WTC11 (cell line): Measurements from ENCODE around the gene CFDP1. TPM values are rescaled to one million over a fixed set of nuclear protein-coding genes. Genes with fewer than 3 reads are reported as not detected.

ENCODE experiments used
- ATAC-seq: fragments of 200-7000 bp; cut with Tn5 transposase; 2 replicates; pipeline ENCODE4 v1.10.0; 2021; ENCODE audit warnings: mild to moderate bottlenecking, moderate library complexity
- CTCF ChIA-PET: fragments of 300-600 bp; sonication (Branson Sonifier 250); formaldehyde crosslinking; loops from one replicate; lab custom pipeline; 2021; ENCODE audit warnings: antibody characterized with exemption; lab: Charles Lee
- POLR2A ChIA-PET: fragments of 350-600 bp; sonication (Branson Sonifier 250); formaldehyde crosslinking; loops from one replicate; lab custom pipeline; 2021; ENCODE audit warnings: antibody characterized with exemption; lab: Charles Lee
- DNase-seq: peaks from one replicate; pipeline ENCODE4 v3.0.0; 2021; ENCODE audit warnings: low spot score
- H3K27ac Mint-ChIP-seq: 2 replicates; pipeline ENCODE4 v1.8.0; 2021; ENCODE audit warnings: mixed read lengths
- H3K27me3 Mint-ChIP-seq: 2 replicates; pipeline ENCODE4 v1.8.0; 2021; ENCODE audit warnings: low read depth, mild to moderate bottlenecking, moderate library complexity, mixed read lengths
- H3K36me3 Mint-ChIP-seq: 2 replicates; pipeline ENCODE4 v1.8.0; 2021; ENCODE audit warnings: mixed read lengths
- H3K4me1 Mint-ChIP-seq: 2 replicates; pipeline ENCODE4 v1.8.0; 2022; ENCODE audit warnings: mixed read lengths
- H3K4me3 Mint-ChIP-seq: 2 replicates; pipeline ENCODE4 v1.8.0; 2021; ENCODE audit warnings: mild to moderate bottlenecking, moderate library complexity, mixed read lengths
- H3K9me3 Mint-ChIP-seq: 2 replicates; pipeline ENCODE4 v1.8.0; 2021; ENCODE audit warnings: mixed read lengths
- FOXJ3 ChIP-seq: sonication (generic); formaldehyde crosslinking; IDR thresholded peaks from 2 replicates; pipeline ENCODE4 v1.9.0; 2021; ENCODE audit warnings: missing genetic modification reagents, mild to moderate bottlenecking, borderline replicate concordance
- IRF2 ChIP-seq: sonication (generic); formaldehyde crosslinking; IDR thresholded peaks from 2 replicates; pipeline ENCODE4 v1.8.0; 2022; ENCODE audit warnings: low read depth, missing genetic modification reagents, borderline replicate concordance
- JUN ChIP-seq: sonication (generic); formaldehyde crosslinking; IDR thresholded peaks from 2 replicates; pipeline ENCODE4 v1.8.0; 2023; ENCODE audit warnings: mild to moderate bottlenecking, missing genetic modification reagents
- MYBL2 ChIP-seq: sonication (generic); formaldehyde crosslinking; IDR thresholded peaks from 2 replicates; pipeline ENCODE4 v1.8.1; 2023; ENCODE audit warnings: mild to moderate bottlenecking, moderate library complexity, missing genetic modification reagents
- OVOL2 ChIP-seq: fragments of 250-450 bp; sonication (Bioruptor Pico); IDR thresholded peaks from 2 replicates; pipeline ENCODE4 v1.9.0; 2021; ENCODE audit warnings: mild to moderate bottlenecking, borderline replicate concordance
- TEAD1 ChIP-seq: sonication (generic); formaldehyde crosslinking; IDR thresholded peaks from 2 replicates; pipeline ENCODE4 v1.8.0; 2022; ENCODE audit warnings: mild to moderate bottlenecking, missing genetic modification reagents
- TEAD4 ChIP-seq: sonication (generic); formaldehyde crosslinking; IDR thresholded peaks from 2 replicates; pipeline ENCODE4 v1.8.0; 2022; ENCODE audit warnings: mild to moderate bottlenecking, missing genetic modification reagents
- total RNA-seq: library from RNA; stranded (reverse); gene quantifications from 3 replicates; pipeline ENCODE4 v1.2.3, GENCODE V29; 2021
- TF ChIP-seq, protein P1 (sequence below): fragments of 250-450 bp; sonication (Bioruptor Pico); IDR thresholded peaks from 2 replicates; pipeline ENCODE4 v1.9.0; 2021; ENCODE audit warnings: moderate library complexity, mild to moderate bottlenecking, inconsistent platforms, borderline replicate concordance
- TF ChIP-seq, protein P2 (sequence below): sonication (generic); formaldehyde crosslinking; IDR thresholded peaks from 2 replicates; pipeline ENCODE4 v1.8.0; 2023; ENCODE audit warnings: missing genetic modification reagents
- TF ChIP-seq, protein P3 (sequence below): sonication (generic); formaldehyde crosslinking; IDR thresholded peaks from 2 replicates; pipeline ENCODE4 v1.8.1; 2023; ENCODE audit warnings: mild to moderate bottlenecking, missing genetic modification reagents, borderline replicate concordance
- TF ChIP-seq, protein P4 (sequence below): sonication (generic); formaldehyde crosslinking; IDR thresholded peaks from 2 replicates; pipeline ENCODE4 v1.8.1; 2022; ENCODE audit warnings: low read depth, missing genetic modification reagents, borderline replicate concordance
- TF ChIP-seq, protein P5 (sequence below): sonication (generic); formaldehyde crosslinking; IDR thresholded peaks from 2 replicates; pipeline ENCODE4 v1.8.1; 2022; ENCODE audit warnings: mild to moderate bottlenecking, missing genetic modification reagents, moderate library complexity, borderline replicate concordance

CFDP1 gene
- total RNA-seq, 1 experiment from 2014 or later: 79.2 TPM

DNA sequence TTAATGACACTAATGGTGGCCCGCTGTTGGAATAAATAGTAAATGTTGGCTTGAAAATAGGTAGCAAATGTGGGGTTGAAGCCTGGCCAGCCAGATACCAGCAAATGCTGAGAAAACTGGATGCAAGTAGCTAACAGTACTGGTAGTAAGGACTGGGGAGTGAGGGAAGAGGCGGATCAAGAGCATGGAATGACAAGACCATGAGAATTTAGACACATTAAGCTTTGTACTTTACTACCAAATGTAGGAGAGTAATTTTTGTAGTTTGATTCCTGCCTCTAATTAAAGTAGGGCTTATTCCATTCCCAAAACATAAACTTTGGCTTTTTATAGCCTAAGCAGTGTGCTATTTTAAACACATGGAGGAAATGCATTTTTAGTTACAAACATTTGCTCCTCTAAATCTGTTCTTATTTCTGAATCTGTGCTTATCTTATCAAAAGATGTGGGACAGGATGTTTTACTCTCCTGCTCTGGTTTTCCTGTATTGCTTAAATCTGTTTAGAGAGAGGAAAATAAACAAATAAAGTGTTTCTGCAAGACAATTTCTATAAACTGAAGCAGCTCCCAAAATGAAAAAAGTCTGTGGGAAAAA lies 44.1 kb downstream of the CFDP1 start:
- no peaks in the 10 kb centered on the region for H3K27me3 Mint-ChIP-seq
- no peak for DNase-seq
- CTCF ChIA-PET: interaction anchor here (1.9 kb wide), 1 partner anchor 190 kb away, joined by 11 read pairs; no protein-coding TSS in a partner anchor
- TF ChIP-seq, protein P1, sequence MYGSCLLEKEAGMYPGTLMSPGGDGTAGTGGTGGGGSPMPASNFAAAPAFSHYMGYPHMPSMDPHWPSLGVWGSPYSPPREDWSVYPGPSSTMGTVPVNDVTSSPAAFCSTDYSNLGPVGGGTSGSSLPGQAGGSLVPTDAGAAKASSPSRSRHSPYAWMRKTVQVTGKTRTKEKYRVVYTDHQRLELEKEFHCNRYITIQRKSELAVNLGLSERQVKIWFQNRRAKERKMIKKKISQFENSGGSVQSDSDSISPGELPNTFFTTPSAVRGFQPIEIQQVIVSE (CRISPR knock-in tag): no peak
- POLR2A ChIA-PET: no interaction called here
- no peak for ATAC-seq
- H3K4me1 Mint-ChIP-seq: no peaks in the 10 kb centered on the region
- H3K27ac Mint-ChIP-seq: 0 out of 2 replicates have a peak overlapping the region, but pooled peaks have one; percentile 39
- H3K4me3 Mint-ChIP-seq: no peak overlapping the region
- no peaks in the 10 kb centered on the region for H3K9me3 Mint-ChIP-seq
- H3K36me3 Mint-ChIP-seq: peaks cover 41% of the 10 kb centered on the region

DNA sequence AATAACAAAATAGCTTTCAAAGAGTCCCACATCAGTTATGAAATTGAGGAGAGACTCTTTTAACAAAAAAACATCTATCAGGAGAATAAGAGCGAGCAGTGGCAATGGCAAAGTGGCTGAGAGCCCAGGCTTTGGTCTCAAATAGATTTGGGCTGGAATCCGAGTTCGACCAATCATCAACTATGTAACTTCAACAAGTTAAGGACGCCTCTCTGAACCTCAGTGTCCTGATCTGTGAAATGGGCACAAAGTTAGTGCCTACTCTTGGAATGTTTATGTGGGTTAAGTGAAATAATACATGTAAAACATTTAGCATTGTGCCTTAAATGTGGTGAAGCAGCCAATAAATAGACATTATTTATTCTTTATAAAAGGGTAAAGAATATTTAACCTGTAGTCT lies 45.4 kb downstream of the CFDP1 start:
- H3K4me1 Mint-ChIP-seq: no peaks in the 10 kb centered on the region
- H3K9me3 Mint-ChIP-seq: no peaks in the 10 kb centered on the region
- DNase-seq (no peak), ATAC-seq (no peak)
- TF ChIP-seq TEAD1 (CRISPR knock-in tag) (no peak), MYBL2 (CRISPR knock-in tag) (no peak), OVOL2 (CRISPR knock-in tag) (no peak), JUN (CRISPR knock-in tag) (no peak), TEAD4 (no peak), FOXJ3 (no peak), IRF2 (CRISPR knock-in tag) (no peak)
- TF ChIP-seq, protein P2, sequence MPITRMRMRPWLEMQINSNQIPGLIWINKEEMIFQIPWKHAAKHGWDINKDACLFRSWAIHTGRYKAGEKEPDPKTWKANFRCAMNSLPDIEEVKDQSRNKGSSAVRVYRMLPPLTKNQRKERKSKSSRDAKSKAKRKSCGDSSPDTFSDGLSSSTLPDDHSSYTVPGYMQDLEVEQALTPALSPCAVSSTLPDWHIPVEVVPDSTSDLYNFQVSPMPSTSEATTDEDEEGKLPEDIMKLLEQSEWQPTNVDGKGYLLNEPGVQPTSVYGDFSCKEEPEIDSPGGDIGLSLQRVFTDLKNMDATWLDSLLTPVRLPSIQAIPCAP (CRISPR knock-in tag): no peak
- TF ChIP-seq, protein P1 (CRISPR knock-in tag): no peak
- TF ChIP-seq, protein P3, sequence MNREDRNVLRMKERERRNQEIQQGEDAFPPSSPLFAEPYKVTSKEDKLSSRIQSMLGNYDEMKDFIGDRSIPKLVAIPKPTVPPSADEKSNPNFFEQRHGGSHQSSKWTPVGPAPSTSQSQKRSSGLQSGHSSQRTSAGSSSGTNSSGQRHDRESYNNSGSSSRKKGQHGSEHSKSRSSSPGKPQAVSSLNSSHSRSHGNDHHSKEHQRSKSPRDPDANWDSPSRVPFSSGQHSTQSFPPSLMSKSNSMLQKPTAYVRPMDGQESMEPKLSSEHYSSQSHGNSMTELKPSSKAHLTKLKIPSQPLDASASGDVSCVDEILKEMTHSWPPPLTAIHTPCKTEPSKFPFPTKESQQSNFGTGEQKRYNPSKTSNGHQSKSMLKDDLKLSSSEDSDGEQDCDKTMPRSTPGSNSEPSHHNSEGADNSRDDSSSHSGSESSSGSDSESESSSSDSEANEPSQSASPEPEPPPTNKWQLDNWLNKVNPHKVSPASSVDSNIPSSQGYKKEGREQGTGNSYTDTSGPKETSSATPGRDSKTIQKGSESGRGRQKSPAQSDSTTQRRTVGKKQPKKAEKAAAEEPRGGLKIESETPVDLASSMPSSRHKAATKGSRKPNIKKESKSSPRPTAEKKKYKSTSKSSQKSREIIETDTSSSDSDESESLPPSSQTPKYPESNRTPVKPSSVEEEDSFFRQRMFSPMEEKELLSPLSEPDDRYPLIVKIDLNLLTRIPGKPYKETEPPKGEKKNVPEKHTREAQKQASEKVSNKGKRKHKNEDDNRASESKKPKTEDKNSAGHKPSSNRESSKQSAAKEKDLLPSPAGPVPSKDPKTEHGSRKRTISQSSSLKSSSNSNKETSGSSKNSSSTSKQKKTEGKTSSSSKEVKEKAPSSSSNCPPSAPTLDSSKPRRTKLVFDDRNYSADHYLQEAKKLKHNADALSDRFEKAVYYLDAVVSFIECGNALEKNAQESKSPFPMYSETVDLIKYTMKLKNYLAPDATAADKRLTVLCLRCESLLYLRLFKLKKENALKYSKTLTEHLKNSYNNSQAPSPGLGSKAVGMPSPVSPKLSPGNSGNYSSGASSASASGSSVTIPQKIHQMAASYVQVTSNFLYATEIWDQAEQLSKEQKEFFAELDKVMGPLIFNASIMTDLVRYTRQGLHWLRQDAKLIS (CRISPR knock-in tag): no peak
- TF ChIP-seq, protein P4, sequence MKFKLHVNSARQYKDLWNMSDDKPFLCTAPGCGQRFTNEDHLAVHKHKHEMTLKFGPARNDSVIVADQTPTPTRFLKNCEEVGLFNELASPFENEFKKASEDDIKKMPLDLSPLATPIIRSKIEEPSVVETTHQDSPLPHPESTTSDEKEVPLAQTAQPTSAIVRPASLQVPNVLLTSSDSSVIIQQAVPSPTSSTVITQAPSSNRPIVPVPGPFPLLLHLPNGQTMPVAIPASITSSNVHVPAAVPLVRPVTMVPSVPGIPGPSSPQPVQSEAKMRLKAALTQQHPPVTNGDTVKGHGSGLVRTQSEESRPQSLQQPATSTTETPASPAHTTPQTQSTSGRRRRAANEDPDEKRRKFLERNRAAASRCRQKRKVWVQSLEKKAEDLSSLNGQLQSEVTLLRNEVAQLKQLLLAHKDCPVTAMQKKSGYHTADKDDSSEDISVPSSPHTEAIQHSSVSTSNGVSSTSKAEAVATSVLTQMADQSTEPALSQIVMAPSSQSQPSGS: no peak
- TF ChIP-seq, protein P5, sequence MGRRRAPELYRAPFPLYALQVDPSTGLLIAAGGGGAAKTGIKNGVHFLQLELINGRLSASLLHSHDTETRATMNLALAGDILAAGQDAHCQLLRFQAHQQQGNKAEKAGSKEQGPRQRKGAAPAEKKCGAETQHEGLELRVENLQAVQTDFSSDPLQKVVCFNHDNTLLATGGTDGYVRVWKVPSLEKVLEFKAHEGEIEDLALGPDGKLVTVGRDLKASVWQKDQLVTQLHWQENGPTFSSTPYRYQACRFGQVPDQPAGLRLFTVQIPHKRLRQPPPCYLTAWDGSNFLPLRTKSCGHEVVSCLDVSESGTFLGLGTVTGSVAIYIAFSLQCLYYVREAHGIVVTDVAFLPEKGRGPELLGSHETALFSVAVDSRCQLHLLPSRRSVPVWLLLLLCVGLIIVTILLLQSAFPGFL (CRISPR knock-in tag): no peak
- ChIA-PET CTCF (interaction anchor here (2.9 to 3.6 kb wide), 2 partner anchors 154 to 189 kb away, joined by 43 to 47 read pairs; no protein-coding TSS in a partner anchor), POLR2A (no interaction called here)
- peaks cover 33% of the 10 kb centered on the region for H3K36me3 Mint-ChIP-seq
- no peak overlapping the region for H3K27ac Mint-ChIP-seq
- H3K4me3 Mint-ChIP-seq: no peak overlapping the region
- H3K27me3 Mint-ChIP-seq: no peaks in the 10 kb centered on the region
